Keratinocyte (primary cell): ENCODE results near the gene VRTN. TPM values are rescaled to one million over a fixed set of nuclear protein-coding genes. Genes with fewer than 3 reads are reported as not detected.
A peak's percentile ranks its signal among the peaks of the same experiment; 100 is the strongest.

Experiments
- DNase-seq: peaks from one replicate; pipeline ENCODE4 v3.0.0-alpha.2; 2011; ENCODE audit warnings: low read depth, missing footprints, low spot score
- FAIRE-seq: peaks from 2 replicates; lab custom pipeline; 2011; peaks lifted over from hg19 to GRCh38; lab: Jason Lieb, UNC
- H2AFZ ChIP-seq: 2 replicates; pipeline ENCODE4 v1.6.0; 2012; ENCODE audit warnings: low read length, control low read depth, inconsistent platforms; ENCODE audit not compliant: control insufficient read depth
- H3K27ac ChIP-seq: 2 replicates; pipeline ENCODE4 v1.5.1; 2011; ENCODE audit warnings: low read length; ENCODE audit not compliant: control insufficient read depth, insufficient read depth
- H3K27me3 ChIP-seq: 3 replicates; pipeline ENCODE4 v1.6.0; 2011; ENCODE audit warnings: low read length; ENCODE audit not compliant: control insufficient read depth, insufficient read depth; ENCODE audit errors: extremely low read depth
- H3K36me3 ChIP-seq, 2 experiments: 2 replicates in 1 of 2; 3 replicates in 1 of 2; pipeline ENCODE4 v1.5.1; 2011; ENCODE audit warnings: low read length in 2 of 2, mild to moderate bottlenecking in 1 of 2; ENCODE audit not compliant: control insufficient read depth in 2 of 2, insufficient read depth in 2 of 2; ENCODE audit errors: extremely low read depth in 1 of 2
- H3K4me1 ChIP-seq: 3 replicates; pipeline ENCODE4 v1.5.1; 2011; ENCODE audit warnings: low read length; ENCODE audit not compliant: control insufficient read depth, insufficient read depth; ENCODE audit errors: extremely low read depth
- H3K4me2 ChIP-seq: 3 replicates; pipeline ENCODE4 v1.6.0; 2011; ENCODE audit warnings: low read depth, low read length; ENCODE audit not compliant: control insufficient read depth, insufficient read depth; ENCODE audit errors: extremely low read depth
- H3K4me3 ChIP-seq, 3 experiments: fragments of 200-600 bp in 1 of 3; sonication (generic) in 1 of 3; 2 replicates in 2 of 3; 3 replicates in 1 of 3; pipeline ENCODE4 v1.5.1; 2011 to 2016; ENCODE audit warnings: low read length in 3 of 3, mild to moderate bottlenecking in 3 of 3, control low read depth in 2 of 3, inconsistent platforms in 1 of 3, low read depth in 1 of 3, mixed read lengths in 1 of 3, mixed run types in 1 of 3, moderate library complexity in 1 of 3; ENCODE audit not compliant: control insufficient read depth in 2 of 3, insufficient read depth in 2 of 3; ENCODE audit errors: extremely low read depth in 1 of 3
- H3K79me2 ChIP-seq: 2 replicates; pipeline ENCODE4 v1.6.0; 2012; ENCODE audit warnings: low read length; ENCODE audit not compliant: control insufficient read depth, insufficient read depth
- H3K9ac ChIP-seq: 3 replicates; pipeline ENCODE4 v1.6.0; 2011; ENCODE audit warnings: low read length; ENCODE audit not compliant: control insufficient read depth, insufficient read depth; ENCODE audit errors: extremely low read depth
- H3K9me1 ChIP-seq: 3 replicates; pipeline ENCODE4 v1.6.0; 2011; ENCODE audit warnings: low read length; ENCODE audit not compliant: control insufficient read depth, insufficient read depth; ENCODE audit errors: extremely low read depth
- H3K9me3 ChIP-seq: 2 replicates; pipeline ENCODE4 v1.5.1; 2012; ENCODE audit warnings: low read depth, low read length; ENCODE audit not compliant: control insufficient read depth
- H4K20me1 ChIP-seq: 3 replicates; pipeline ENCODE4 v1.6.0; 2011; ENCODE audit warnings: low read length; ENCODE audit not compliant: control insufficient read depth, insufficient read depth; ENCODE audit errors: extremely low read depth
- CTCF ChIP-seq, 3 experiments: IDR thresholded peaks in 1 of 3; conservative IDR thresholded peaks in 1 of 3; optimal IDR thresholded peaks in 1 of 3; 2 replicates in 2 of 3; 3 replicates in 1 of 3; pipeline versions ENCODE3 to v1.5.1; 2011; ENCODE audit warnings: low read length in 3 of 3, mild to moderate bottlenecking in 3 of 3, moderate library complexity in 2 of 3, control low read depth in 1 of 3, inconsistent platforms in 1 of 3; ENCODE audit not compliant: insufficient read depth in 2 of 3; ENCODE audit errors: extremely low read depth in 1 of 3
- EZH2 ChIP-seq: IDR thresholded peaks from one replicate; pipeline ENCODE4 v1.6.1; 2012; ENCODE audit warnings: inconsistent platforms, mild to moderate bottlenecking, low read length, moderate library complexity
- dilution Hi-C: fragments of 300-500 bp; cut with MboI; formaldehyde crosslinking; loops from one replicate; pipeline ENCODE4 v1.7.0; 2020; ENCODE audit warnings: low sequenced_read_pairs; ENCODE audit not compliant: extremely low pct_ligation_motif_present
- polyA plus RNA-seq, 5 experiments: library from polyadenylated mRNA; depleted of rRNA in 3 of 5; stranded (reverse) in 3 of 5; stranded (forward) in 1 of 5; unstranded in 1 of 5; fragments of >200 nt; gene quantifications; 1 replicate in 1 of 5; 2 replicates in 3 of 5; 3 replicates in 1 of 5; pipeline versions ENCODE4 v1.2.1 to v1.2.3, GENCODE V29; 2011 to 2012; ENCODE audit warnings: missing spikeins in 2 of 5, low read depth in 1 of 5, low replicate concordance in 1 of 5

The VRTN gene
- polyA plus RNA-seq, 1 donor (not counting 4 experiments of a cell fraction or from before 2014, with no cell fraction given), result not detected

GRCh38 chr14:74302634-74303569 is 45.4 kb upstream of the VRTN start, which contains the start of gene ABCD4:
TSS of gene ABCD4 (minus strand) at chr14:74302934. CDS start at chr14:74302912, 22 bp downstream.
- DNase-seq (peak; percentile 53), FAIRE-seq (no peak)
- peak within 1 kb of the TSS; percentile 97 for H3K4me2 ChIP-seq
- H3K27me3 ChIP-seq, result no peaks in the 10 kb centered on the region
- no peaks in the 10 kb centered on the region for H4K20me1 ChIP-seq
- no peaks in the 10 kb centered on the region for H3K9me1 ChIP-seq
- dilution Hi-C loops, result no loop called here
- no peaks in the 10 kb centered on the region for H3K9me3 ChIP-seq
- H3K36me3 ChIP-seq, result peaks cover 3% of the 10 kb centered on the region in 2 experiments
- H2AFZ ChIP-seq, result peak within 1 kb of the TSS; percentile 92
- H3K79me2 ChIP-seq, result peaks cover 16% of the 10 kb centered on the region
- H3K27ac ChIP-seq, result peak within 1 kb of the TSS; percentile 50
- TF ChIP-seq EZH2 (no peak), CTCF (optimal IDR thresholded peaks at IDR 0.05 in 1 of 3, IDR thresholded peaks at IDR 0.05 in 1 of 3, conservative IDR thresholded peaks at IDR 0.05 in 1 of 3; ENCODE audit: extremely low read depth in 1 of 3, insufficient read depth in 2 of 3, low read length in 3 of 3) (peak; percentile 38 to 69 (median 61))
- peak within 1 kb of the TSS; percentile 88 to 99 (median 95) for H3K4me3 ChIP-seq
- peak within 1 kb of the TSS; percentile 80 for H3K9ac ChIP-seq
- H3K4me1 ChIP-seq, result peaks cover 8% of the 10 kb centered on the region

GRCh38 chr14:74308695-74309094 is 39.6 kb upstream of the VRTN start:
- Histone ChIP-seq H3K4me2 (no peak overlapping the region), H3K9ac (no peak overlapping the region), H3K4me3 (no peak overlapping the region), H3K4me1 (no peaks in the 10 kb centered on the region), H3K27me3 (no peaks in the 10 kb centered on the region), H3K27ac (no peak overlapping the region), H4K20me1 (no peaks in the 10 kb centered on the region), H3K36me3 (no peaks in the 10 kb centered on the region), H2AFZ (no peak overlapping the region), H3K9me3 (no peaks in the 10 kb centered on the region), H3K9me1 (no peaks in the 10 kb centered on the region), H3K79me2 (no peaks in the 10 kb centered on the region)
- DNase-seq (no peak), FAIRE-seq (no peak)
- TF ChIP-seq EZH2 (no peak), CTCF (optimal IDR thresholded peaks at IDR 0.05 in 1 of 3, IDR thresholded peaks at IDR 0.05 in 1 of 3, conservative IDR thresholded peaks at IDR 0.05 in 1 of 3; ENCODE audit: extremely low read depth in 1 of 3, insufficient read depth in 2 of 3, low read length in 3 of 3) (no peak)
- dilution Hi-C loops, result no loop called here
